ENCODE measurements around the gene RAB8B. TPM values are rescaled to one million over a fixed set of nuclear protein-coding genes. Genes with fewer than 3 reads are reported as not detected.

Gene RAB8B
- total RNA-seq, 8 experiments from 2014 or later = 24.6 to 58.4 (median 39.7) TPM

DNA sequence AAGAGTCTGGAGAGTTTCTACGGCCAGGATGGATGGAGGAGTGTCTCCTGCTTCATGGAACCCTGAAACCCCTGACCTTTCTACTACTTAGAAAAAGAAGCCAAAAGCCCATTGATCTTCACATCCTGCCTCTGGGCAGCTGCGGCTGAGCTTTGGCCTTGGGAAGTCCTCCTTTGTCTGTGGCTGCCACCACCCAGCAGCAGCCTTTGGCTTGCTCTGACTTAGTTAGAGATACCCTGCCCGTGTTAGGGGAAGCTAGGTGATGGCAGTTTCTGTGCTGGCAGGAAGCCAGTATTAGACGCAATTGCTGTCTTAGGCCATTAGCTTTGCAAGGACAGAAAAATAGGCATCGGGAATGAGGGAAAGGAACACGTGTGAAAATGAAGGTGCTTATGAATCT lies 106.8 kb downstream of the RAB8B start:
- H3K27ac ChIP-seq = no peak overlapping the region
- WGBS, 10 experiments = 40 to 100% (median 76%) methylated on average over 1 to 5 of the region's 6 CpGs; no CpG with 5 or more reads in 2 of the 10 experiments
- in situ Hi-C loops (cut with MboI; ENCODE audit: low pct_unique_long_range_greater_than_20kb in 2 of 9, low sequenced_read_pairs in 9 of 9, unreplicated experiment in 9 of 9) = loop anchor here in 2 of 9 experiments (10.0 kb wide), 1 partner anchor 99 kb away; no protein-coding TSS in a partner anchor
- no peak for ATAC-seq (replicated peaks in 6 of 8)
- H3K4me1 ChIP-seq (replicated peaks in 1 of 2) = peaks cover 3 to 7% of the 10 kb centered on the region in 2 donors
- H3K4me3 ChIP-seq = no peak overlapping the region

DNA sequence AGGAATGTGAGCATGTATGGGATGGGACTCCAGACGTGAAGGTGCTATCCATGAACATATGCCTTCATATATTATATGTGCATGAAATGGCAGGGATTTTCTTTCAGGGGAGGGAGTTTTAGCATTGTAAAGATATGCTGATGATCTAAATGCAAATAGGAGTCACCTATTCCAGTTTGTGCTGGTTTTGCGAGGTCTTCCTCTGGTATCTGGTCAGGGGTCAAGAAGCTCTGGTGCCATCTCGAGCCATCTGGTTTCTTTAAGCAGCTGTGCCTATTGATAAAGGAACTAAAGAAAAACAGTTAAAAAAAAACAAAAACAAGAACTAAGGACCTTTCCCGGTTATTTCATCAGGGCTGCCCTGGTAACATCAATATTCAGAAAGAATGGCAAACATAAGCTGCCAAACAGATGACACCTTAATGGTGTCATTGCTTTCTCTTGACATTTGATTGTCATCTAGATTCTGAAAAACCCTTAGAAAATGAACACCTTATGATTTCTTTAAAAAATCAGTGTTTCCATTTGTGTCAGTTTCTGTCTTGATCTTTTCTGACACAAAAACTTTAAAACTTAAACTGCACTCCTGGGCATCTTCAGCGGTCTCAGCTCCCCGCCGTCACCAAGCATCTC lies 110.7 kb downstream of the RAB8B start:
- WGBS, 10 experiments = 0 to 83% (median 74%) methylated on average over 1 to 7 of the region's 7 CpGs; no CpG with 5 or more reads in 1 of the 10 experiments
- in situ Hi-C loops (cut with MboI; ENCODE audit: low pct_unique_long_range_greater_than_20kb in 2 of 9, low sequenced_read_pairs in 9 of 9, unreplicated experiment in 9 of 9) = loop anchor here in 2 of 9 experiments (10.0 kb wide), 1 partner anchor 95 kb away; no protein-coding TSS in a partner anchor
- peaks cover 3 to 7% of the 10 kb centered on the region in 2 donors for H3K4me1 ChIP-seq (replicated peaks in 1 of 2)
- peak in 3 of 8 experiments; percentile 37 to 88 (median 78) for ATAC-seq (replicated peaks in 6 of 8)
- H3K27ac ChIP-seq = no peak overlapping the region
- no peak overlapping the region for H3K4me3 ChIP-seq

DNA sequence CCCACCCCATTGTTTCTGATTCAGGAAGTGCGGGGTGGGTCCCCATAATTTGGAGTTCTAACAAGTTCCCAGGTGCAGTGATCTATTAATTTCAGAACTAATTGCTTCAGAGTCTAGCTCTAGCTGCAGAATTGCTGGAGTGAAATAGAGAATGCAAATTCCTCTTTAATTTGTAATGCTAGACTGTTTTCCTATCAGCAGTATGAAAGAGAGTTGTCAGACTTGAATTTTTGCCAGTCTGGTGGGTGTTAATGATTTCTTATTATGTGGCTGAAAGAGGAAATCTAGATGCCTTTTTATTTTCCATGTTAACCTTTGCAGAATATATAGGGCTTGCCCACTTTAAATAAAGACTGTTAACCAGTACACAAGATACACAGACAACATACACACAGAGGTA lies 111.7 kb downstream of the RAB8B start:
- 67 to 100% (median 80%) methylated on average over 1 of the region's 1 CpG; no CpG with 5 or more reads in 5 of the 10 experiments for WGBS, 10 experiments
- in situ Hi-C loops (cut with MboI; ENCODE audit: low pct_unique_long_range_greater_than_20kb in 2 of 9, low sequenced_read_pairs in 9 of 9, unreplicated experiment in 9 of 9) = no loop called here
- peak in 1 of 8 experiments; percentile 28 for ATAC-seq (replicated peaks in 6 of 8)
- H3K27ac ChIP-seq = no peak overlapping the region
- H3K4me3 ChIP-seq = no peak overlapping the region
- peaks cover 3 to 7% of the 10 kb centered on the region in 2 donors for H3K4me1 ChIP-seq (replicated peaks in 1 of 2)

DNA sequence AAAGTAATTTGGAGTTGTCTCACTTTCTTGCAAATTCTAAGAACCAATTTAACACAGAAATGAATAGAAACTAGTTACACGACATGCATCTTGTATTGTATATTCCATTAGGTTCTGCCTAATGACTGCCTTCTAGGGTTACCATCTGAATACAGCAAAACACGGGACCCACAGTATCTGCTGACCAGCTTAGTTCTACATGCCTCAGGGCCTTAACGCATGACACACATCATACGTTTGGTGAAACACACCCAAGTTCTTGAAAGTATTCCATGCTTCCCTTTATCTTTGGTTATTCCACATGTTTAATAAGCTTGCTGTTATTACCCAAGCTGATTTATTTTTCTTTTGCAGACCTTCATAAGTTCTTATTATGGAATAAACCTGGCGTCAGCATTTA lies 115.9 kb downstream of the RAB8B start:
- peaks cover 2 to 4% of the 10 kb centered on the region in 2 donors for H3K4me1 ChIP-seq (replicated peaks in 1 of 2)
- peak in 2 of 8 experiments; percentile 46 to 65 for ATAC-seq (replicated peaks in 6 of 8)
- in situ Hi-C loops (cut with MboI; ENCODE audit: low pct_unique_long_range_greater_than_20kb in 2 of 9, low sequenced_read_pairs in 9 of 9, unreplicated experiment in 9 of 9) = no loop called here
- WGBS, 10 experiments = 37 to 100% (median 85%) methylated on average over 1 to 5 of the region's 5 CpGs
- no peak overlapping the region for H3K27ac ChIP-seq
- H3K4me3 ChIP-seq = no peak overlapping the region

DNA sequence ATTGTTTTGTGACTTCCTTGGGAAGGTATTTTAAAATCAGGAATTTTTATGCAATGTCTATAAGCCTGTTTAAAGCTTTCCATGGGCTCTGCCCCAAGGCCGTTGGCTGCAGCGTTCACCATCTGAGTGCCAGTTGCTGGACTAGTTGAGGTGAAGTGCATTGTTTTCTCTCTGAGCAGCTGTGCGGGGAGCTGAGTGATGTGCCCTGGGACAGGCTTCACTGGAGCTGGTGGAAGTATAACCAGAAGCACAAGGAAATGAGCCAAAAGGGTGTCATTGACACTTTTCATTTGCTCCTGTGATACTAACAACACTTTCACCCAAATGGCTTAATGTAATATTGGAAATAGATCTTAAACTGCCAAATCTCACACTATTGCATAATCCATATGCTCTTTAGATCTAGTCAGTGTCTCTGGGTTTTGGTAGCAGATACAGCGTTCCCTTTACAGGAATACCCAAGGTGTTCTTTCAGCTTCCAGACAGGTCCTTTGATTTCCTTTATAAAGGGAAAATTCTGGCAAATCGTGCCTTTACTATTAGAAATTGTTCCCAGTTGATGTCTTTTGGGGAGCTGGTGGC lies 117.2 kb downstream of the RAB8B start:
- H3K4me3 ChIP-seq = no peak overlapping the region
- H3K4me1 ChIP-seq (replicated peaks in 1 of 2) = peaks cover 0 to 2% of the 10 kb centered on the region in 2 donors
- peak in 1 of 8 experiments; percentile 41 for ATAC-seq (replicated peaks in 6 of 8)
- 40 to 97% (median 80%) methylated on average over 1 to 5 of the region's 5 CpGs; no CpG with 5 or more reads in 1 of the 10 experiments for WGBS, 10 experiments
- in situ Hi-C loops (cut with MboI; ENCODE audit: low pct_unique_long_range_greater_than_20kb in 2 of 9, low sequenced_read_pairs in 9 of 9, unreplicated experiment in 9 of 9) = no loop called here
- no peak overlapping the region for H3K27ac ChIP-seq

DNA sequence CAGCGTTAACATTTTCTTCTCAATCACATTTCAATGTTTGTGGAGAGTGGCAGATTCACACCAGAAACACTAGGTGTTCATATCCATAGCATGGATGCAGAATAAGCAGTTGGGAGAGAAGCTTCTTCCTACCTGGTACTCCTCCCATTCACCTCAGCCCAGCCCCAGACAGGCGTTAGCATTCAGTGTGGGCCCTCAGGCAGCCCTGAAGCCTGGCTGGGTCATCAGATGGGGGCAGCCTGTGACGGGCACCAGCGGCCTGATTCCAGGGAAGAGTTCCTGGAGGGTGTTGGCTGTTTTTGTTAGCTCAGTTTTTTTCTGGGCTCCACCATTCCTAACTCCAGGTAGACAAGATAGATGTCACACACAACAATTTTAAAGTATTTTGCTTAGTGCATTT lies 119.1 kb downstream of the RAB8B start:
- ATAC-seq (replicated peaks in 6 of 8) = peak in 2 of 8 experiments; percentile 8 to 37
- 43 to 100% (median 80%) methylated on average over 1 to 3 of the region's 4 CpGs; no CpG with 5 or more reads in 3 of the 10 experiments for WGBS, 10 experiments
- no peak overlapping the region for H3K27ac ChIP-seq
- H3K4me1 ChIP-seq (replicated peaks in 1 of 2) = peaks cover 0 to 9% of the 10 kb centered on the region in 2 donors
- in situ Hi-C loops (cut with MboI; ENCODE audit: low pct_unique_long_range_greater_than_20kb in 2 of 9, low sequenced_read_pairs in 9 of 9, unreplicated experiment in 9 of 9) = no loop called here
- H3K4me3 ChIP-seq = no peak overlapping the region

DNA sequence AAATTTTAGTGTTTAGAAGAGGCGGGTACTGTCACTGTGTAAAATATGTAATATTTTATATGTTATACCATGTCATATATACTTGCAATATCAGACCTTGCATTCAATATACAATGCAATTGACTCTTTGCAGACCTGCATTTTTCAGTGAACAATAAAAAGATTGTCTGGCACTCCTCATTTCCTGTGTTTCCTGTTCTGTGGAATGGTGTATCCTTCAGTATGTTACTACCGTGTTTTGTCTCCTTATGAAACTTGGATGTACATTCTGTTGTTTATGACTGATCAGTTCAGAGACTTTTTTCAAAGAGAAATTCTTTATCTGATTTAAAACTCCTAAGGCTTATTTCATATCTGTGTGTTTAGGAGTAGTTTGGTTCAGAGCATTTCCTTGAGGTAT lies 119.5 kb downstream of the RAB8B start:
- no peak for ATAC-seq (replicated peaks in 6 of 8)
- Histone ChIP-seq H3K4me3 (no peak overlapping the region), H3K27ac (no peak overlapping the region), H3K4me1 (replicated peaks in 1 of 2) (peaks cover under 1 to 11% of the 10 kb centered on the region in 2 donors)
- in situ Hi-C loops (cut with MboI; ENCODE audit: low pct_unique_long_range_greater_than_20kb in 2 of 9, low sequenced_read_pairs in 9 of 9, unreplicated experiment in 9 of 9) = no loop called here
- 73 to 100% (median 100%) methylated on average over 1 to 2 of the region's 2 CpGs; no CpG with 5 or more reads in 1 of the 10 experiments for WGBS, 10 experiments

DNA sequence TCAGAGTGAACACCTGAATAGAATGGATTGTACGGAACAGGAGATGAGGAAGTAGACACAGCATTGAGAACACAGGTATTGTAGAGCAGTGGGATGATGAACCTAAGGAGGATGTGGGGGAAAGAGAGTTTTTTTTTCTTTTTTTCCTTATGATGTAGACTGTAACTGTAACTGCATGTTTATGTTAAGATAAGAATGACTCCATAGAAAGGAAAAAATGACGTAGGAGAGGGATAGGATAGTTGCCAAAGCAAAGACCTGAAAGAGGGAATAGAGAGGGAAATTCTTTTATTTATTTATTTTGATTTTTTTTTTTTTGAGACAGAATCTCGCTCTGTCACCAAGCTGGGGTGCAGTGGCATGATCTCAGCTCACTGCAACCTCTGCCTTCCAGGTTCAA lies 121.2 kb downstream of the RAB8B start:
- in situ Hi-C loops (cut with MboI; ENCODE audit: low pct_unique_long_range_greater_than_20kb in 2 of 9, low sequenced_read_pairs in 9 of 9, unreplicated experiment in 9 of 9) = no loop called here
- Histone ChIP-seq H3K27ac (no peak overlapping the region), H3K4me1 (replicated peaks in 1 of 2) (peaks cover 14 to 21% of the 10 kb centered on the region in 2 donors), H3K4me3 (no peak overlapping the region)
- ATAC-seq (replicated peaks in 6 of 8) = no peak
- 81 to 100% (median 93%) methylated on average over 2 to 3 of the region's 3 CpGs for WGBS, 10 experiments

DNA sequence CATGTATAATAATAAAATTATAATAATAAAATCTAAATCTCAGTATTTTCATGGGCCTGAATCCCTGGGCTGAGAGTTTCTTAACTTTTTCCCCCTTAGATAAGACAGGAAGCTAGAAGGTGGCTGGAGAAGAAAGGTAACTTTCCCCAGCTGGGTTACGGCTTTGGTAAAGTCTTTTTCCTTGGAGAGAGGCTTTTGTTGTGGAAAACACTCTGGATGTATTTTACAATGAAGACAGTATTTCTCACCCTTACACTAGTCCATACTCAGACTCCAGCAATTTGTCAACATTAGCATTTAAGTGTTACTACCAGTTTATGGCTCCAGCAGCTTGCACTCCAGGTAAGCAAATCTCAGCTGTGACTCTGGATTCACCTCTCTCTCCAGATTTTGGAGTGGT lies 122.9 kb downstream of the RAB8B start:
- peaks cover 14 to 18% of the 10 kb centered on the region in 2 donors for H3K4me1 ChIP-seq (replicated peaks in 1 of 2)
- in situ Hi-C loops (cut with MboI; ENCODE audit: low pct_unique_long_range_greater_than_20kb in 2 of 9, low sequenced_read_pairs in 9 of 9, unreplicated experiment in 9 of 9) = no loop called here
- H3K4me3 ChIP-seq = no peak overlapping the region
- 50 to 86% (median 67%) methylated on average over 1 of the region's 1 CpG; no CpG with 5 or more reads in 5 of the 10 experiments for WGBS, 10 experiments
- ATAC-seq (replicated peaks in 6 of 8) = no peak
- H3K27ac ChIP-seq = no peak overlapping the region

DNA sequence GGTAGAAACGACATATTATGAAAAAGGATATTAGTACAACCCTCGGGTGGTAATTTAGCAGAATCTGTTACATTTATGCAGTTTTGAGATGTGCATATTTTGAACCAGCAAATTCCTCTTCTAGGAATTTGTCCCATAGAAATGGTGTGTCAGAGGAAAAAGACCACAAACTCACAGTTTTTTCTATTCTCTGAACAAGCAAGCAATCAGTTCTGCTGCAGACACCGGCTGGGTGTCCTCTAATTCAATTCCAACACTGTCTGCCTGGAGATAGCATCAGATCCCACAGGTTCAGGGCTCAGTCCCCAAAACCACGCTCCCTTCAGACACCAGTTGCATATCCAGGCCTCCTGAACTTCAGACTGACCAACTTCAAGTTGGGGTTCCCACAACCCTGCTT lies 124.4 kb downstream of the RAB8B start:
- no peak overlapping the region for H3K4me3 ChIP-seq
- WGBS, 10 experiments = 3 to 100% (median 80%) methylated on average over 1 to 4 of the region's 4 CpGs
- H3K27ac ChIP-seq = no peak overlapping the region
- H3K4me1 ChIP-seq (replicated peaks in 1 of 2) = peaks cover 14 to 18% of the 10 kb centered on the region in 2 donors
- in situ Hi-C loops (cut with MboI; ENCODE audit: low pct_unique_long_range_greater_than_20kb in 2 of 9, low sequenced_read_pairs in 9 of 9, unreplicated experiment in 9 of 9) = no loop called here
- peak in 3 of 8 experiments; percentile 70 to 90 (median 71) for ATAC-seq (replicated peaks in 6 of 8)

DNA sequence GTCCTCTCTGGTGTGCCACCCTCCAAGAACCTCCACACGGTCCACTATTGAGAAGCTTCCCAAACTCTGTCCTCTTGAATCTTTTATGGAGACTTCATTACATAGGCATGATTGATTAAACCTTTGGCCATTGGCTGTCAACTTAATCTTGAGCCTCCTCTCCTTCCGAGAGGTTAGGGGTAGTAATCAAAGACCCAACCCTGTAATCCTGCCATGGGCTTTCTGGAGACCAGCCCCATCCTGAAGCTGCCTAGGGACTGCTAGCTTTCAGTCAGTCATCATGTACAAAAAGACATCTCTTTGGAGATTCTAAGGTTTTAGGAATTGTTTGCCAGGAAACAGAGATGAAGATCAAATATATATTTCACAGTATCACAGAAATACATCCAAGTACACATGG lies 125.0 kb downstream of the RAB8B start:
- 29 to 65% (median 56%) methylated on average over 1 to 2 of the region's 2 CpGs; no CpG with 5 or more reads in 7 of the 10 experiments for WGBS, 10 experiments
- H3K4me1 ChIP-seq (replicated peaks in 1 of 2) = peaks cover 14 to 18% of the 10 kb centered on the region in 2 donors
- in situ Hi-C loops (cut with MboI; ENCODE audit: low pct_unique_long_range_greater_than_20kb in 2 of 9, low sequenced_read_pairs in 9 of 9, unreplicated experiment in 9 of 9) = no loop called here
- peak in 5 of 8 experiments; percentile 22 to 51 (median 28) for ATAC-seq (replicated peaks in 6 of 8)
- no peak overlapping the region for H3K4me3 ChIP-seq
- no peak overlapping the region for H3K27ac ChIP-seq

Measured in motor neuron (in vitro differentiated cells).